ENCODE results near the gene MED27.

Gene MED27

GRCh38 chr9:132039284-132039683 lies 40.4 kb downstream of the MED27 start:
- Histone ChIP-seq H3K9me3 (ENCODE audit: insufficient read depth, low read depth, low read length) (no peaks in the 10 kb centered on the region), H3K4me1 (ENCODE audit: insufficient read depth, low read length, poor library complexity, severe bottlenecking) (peaks cover 30% of the 10 kb centered on the region), H3K9me2 (replicated peaks; ENCODE audit: low read depth, low read length) (no peaks in the 10 kb centered on the region), H3K4me3 (ENCODE audit: low read length, poor library complexity, severe bottlenecking) (no peak overlapping the region), H3F3A (ENCODE audit: low read depth) (no peaks in the 10 kb centered on the region), H3K9ac (ENCODE audit: low read depth, low read length, poor library complexity, severe bottlenecking) (no peak overlapping the region), H4K20me1 (ENCODE audit: insufficient read depth, low read length, poor library complexity, severe bottlenecking) (no peaks in the 10 kb centered on the region), H3K79me2 (ENCODE audit: insufficient read depth, low read length) (peaks cover 58% of the 10 kb centered on the region), H3K27me3 (ENCODE audit: insufficient read depth, low read length, poor library complexity, severe bottlenecking) (no peaks in the 10 kb centered on the region), H3K36me3 (ENCODE audit: insufficient read depth, low read length) (no peaks in the 10 kb centered on the region), H2AFZ (ENCODE audit: low read length) (no peak overlapping the region), H3K4me2 (ENCODE audit: low read depth, low read length, poor library complexity, severe bottlenecking) (no peak overlapping the region)
- TF ChIP-seq EZH2phosphoT487 (IDR thresholded peaks at IDR 0.05; ENCODE audit: borderline replicate concordance), result no peak
- TF ChIP-seq CTCF (conservative IDR thresholded peaks at IDR 0.05; ENCODE audit: low read length), result no peak

- no peak overlapping the region for H2AFZ ChIP-seq (ENCODE audit: low read length)
- H4K20me1 ChIP-seq (ENCODE audit: insufficient read depth, low read length, poor library complexity, severe bottlenecking), result peaks cover under 1% of the 10 kb centered on the region
- H3K4me2 ChIP-seq (ENCODE audit: low read depth, low read length, poor library complexity, severe bottlenecking), result no peak overlapping the region
- H3F3A ChIP-seq (ENCODE audit: low read depth), result no peaks in the 10 kb centered on the region
- no peaks in the 10 kb centered on the region for H3K27me3 ChIP-seq (ENCODE audit: insufficient read depth, low read length, poor library complexity, severe bottlenecking)
- TF ChIP-seq EZH2phosphoT487 (IDR thresholded peaks at IDR 0.05; ENCODE audit: borderline replicate concordance), result no peak
- no peak for TF ChIP-seq CTCF (conservative IDR thresholded peaks at IDR 0.05; ENCODE audit: low read length)
- H3K9me2 ChIP-seq (replicated peaks; ENCODE audit: low read depth, low read length), result no peaks in the 10 kb centered on the region
- no peaks in the 10 kb centered on the region for H3K36me3 ChIP-seq (ENCODE audit: insufficient read depth, low read length)
- peaks cover 20% of the 10 kb centered on the region for H3K4me1 ChIP-seq (ENCODE audit: insufficient read depth, low read length, poor library complexity, severe bottlenecking)
- no peaks in the 10 kb centered on the region for H3K9me3 ChIP-seq (ENCODE audit: insufficient read depth, low read depth, low read length)
- H3K9ac ChIP-seq (ENCODE audit: low read depth, low read length, poor library complexity, severe bottlenecking), result no peak overlapping the region
- no peak overlapping the region for H3K4me3 ChIP-seq (ENCODE audit: low read length, poor library complexity, severe bottlenecking)
- peaks cover 57% of the 10 kb centered on the region for H3K79me2 ChIP-seq (ENCODE audit: insufficient read depth, low read length)
These were observed 42.2 kb downstream of the MED27 start for GRCh38 chr9:132037458-132037857.

GRCh38 chr9:132036521-132036920 lies 43.1 kb downstream of the MED27 start:
- no peaks in the 10 kb centered on the region for H3K27me3 ChIP-seq (ENCODE audit: insufficient read depth, low read length, poor library complexity, severe bottlenecking)
- no peak overlapping the region for H2AFZ ChIP-seq (ENCODE audit: low read length)
- H3K79me2 ChIP-seq (ENCODE audit: insufficient read depth, low read length), result peaks cover 51% of the 10 kb centered on the region
- H3F3A ChIP-seq (ENCODE audit: low read depth), result no peaks in the 10 kb centered on the region
- H4K20me1 ChIP-seq (ENCODE audit: insufficient read depth, low read length, poor library complexity, severe bottlenecking), result peaks cover 9% of the 10 kb centered on the region
- peaks cover 21% of the 10 kb centered on the region for H3K4me1 ChIP-seq (ENCODE audit: insufficient read depth, low read length, poor library complexity, severe bottlenecking)
- no peak overlapping the region for H3K4me2 ChIP-seq (ENCODE audit: low read depth, low read length, poor library complexity, severe bottlenecking)
- no peak overlapping the region for H3K9ac ChIP-seq (ENCODE audit: low read depth, low read length, poor library complexity, severe bottlenecking)
- no peaks in the 10 kb centered on the region for H3K36me3 ChIP-seq (ENCODE audit: insufficient read depth, low read length)
- no peaks in the 10 kb centered on the region for H3K9me3 ChIP-seq (ENCODE audit: insufficient read depth, low read depth, low read length)
- TF ChIP-seq EZH2phosphoT487 (IDR thresholded peaks at IDR 0.05; ENCODE audit: borderline replicate concordance) (no peak), CTCF (conservative IDR thresholded peaks at IDR 0.05; ENCODE audit: low read length) (no peak)
- no peaks in the 10 kb centered on the region for H3K9me2 ChIP-seq (replicated peaks; ENCODE audit: low read depth, low read length)
- H3K4me3 ChIP-seq (ENCODE audit: low read length, poor library complexity, severe bottlenecking), result no peak overlapping the region
